A673 (cell line): ENCODE results near the gene ADPRS.

Experiments
- EZH2 ChIP-seq: fragments of 200-600 bp; sonication (generic); IDR thresholded peaks from 2 replicates; pipeline ENCODE4 v1.6.1; 2017; ENCODE audit warnings: borderline replicate concordance, low read depth, mild to moderate bottlenecking, mixed read lengths, antibody characterized with exemption, low read length; ENCODE audit not compliant: poor library complexity, severe bottlenecking
- TF ChIP-seq, protein P1 (sequence below): fragments of 300-800, 200-600 bp; sonication (generic); conservative IDR thresholded peaks from 2 replicates; pipeline ENCODE4 v1.5.1; 2017; ENCODE audit warnings: low read depth, mild to moderate bottlenecking, antibody characterized with exemption, low read length, moderate library complexity, mixed read lengths

DNA sequence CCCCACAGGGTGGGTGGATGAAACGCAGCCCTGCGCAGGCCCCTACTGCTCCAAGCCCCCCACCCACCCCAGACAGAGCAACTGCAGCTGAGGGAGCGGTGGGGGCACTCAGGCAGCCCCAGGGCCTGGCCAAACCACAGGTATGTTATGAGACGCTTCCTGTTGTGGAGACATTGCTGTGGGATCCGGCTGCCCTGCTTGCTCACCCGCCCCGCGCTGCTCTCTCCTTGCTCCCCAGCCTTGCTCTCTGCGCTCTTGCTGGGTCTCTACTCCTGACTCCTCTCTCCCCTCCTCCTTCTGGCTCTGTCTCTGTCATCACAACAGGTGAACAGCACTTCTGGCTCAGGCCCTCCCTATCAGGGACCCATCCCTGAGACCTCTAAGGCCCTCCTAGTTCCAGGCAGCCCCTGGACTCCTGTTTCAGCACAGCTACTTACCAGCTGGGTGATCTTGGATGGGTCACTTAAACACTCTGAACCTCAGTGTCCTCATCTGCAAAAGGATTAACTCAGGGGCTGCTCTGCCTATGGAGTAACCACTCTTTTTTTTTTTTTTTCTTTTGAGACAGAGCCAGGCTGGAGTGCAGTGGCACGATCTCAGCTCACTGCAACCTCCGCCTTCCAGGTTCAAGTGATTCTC lies 20.5 kb downstream of the ADPRS start:
- TF ChIP-seq, protein P1, sequence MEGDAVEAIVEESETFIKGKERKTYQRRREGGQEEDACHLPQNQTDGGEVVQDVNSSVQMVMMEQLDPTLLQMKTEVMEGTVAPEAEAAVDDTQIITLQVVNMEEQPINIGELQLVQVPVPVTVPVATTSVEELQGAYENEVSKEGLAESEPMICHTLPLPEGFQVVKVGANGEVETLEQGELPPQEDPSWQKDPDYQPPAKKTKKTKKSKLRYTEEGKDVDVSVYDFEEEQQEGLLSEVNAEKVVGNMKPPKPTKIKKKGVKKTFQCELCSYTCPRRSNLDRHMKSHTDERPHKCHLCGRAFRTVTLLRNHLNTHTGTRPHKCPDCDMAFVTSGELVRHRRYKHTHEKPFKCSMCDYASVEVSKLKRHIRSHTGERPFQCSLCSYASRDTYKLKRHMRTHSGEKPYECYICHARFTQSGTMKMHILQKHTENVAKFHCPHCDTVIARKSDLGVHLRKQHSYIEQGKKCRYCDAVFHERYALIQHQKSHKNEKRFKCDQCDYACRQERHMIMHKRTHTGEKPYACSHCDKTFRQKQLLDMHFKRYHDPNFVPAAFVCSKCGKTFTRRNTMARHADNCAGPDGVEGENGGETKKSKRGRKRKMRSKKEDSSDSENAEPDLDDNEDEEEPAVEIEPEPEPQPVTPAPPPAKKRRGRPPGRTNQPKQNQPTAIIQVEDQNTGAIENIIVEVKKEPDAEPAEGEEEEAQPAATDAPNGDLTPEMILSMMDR, result no peak
- no peak for TF ChIP-seq EZH2
